LHCN-M2 (cell line): Measurements from ENCODE around the gene MACROH2A1. TPM values are rescaled to one million over a fixed set of nuclear protein-coding genes. Genes with fewer than 3 reads are reported as not detected.

Source experiments
- DNase-seq: peaks from one replicate; pipeline ENCODE4 v3.0.0-alpha.2; 2012; ENCODE audit warnings: low read depth
- total RNA-seq: library from RNA; depleted of rRNA; stranded (reverse); fragments of >200 nt; gene quantifications from 2 replicates; pipeline ENCODE4 v1.2.3, GENCODE V29; 2014

MACROH2A1 gene
- total RNA-seq, 1 experiment from 2014 or later: 175 TPM

DNA sequence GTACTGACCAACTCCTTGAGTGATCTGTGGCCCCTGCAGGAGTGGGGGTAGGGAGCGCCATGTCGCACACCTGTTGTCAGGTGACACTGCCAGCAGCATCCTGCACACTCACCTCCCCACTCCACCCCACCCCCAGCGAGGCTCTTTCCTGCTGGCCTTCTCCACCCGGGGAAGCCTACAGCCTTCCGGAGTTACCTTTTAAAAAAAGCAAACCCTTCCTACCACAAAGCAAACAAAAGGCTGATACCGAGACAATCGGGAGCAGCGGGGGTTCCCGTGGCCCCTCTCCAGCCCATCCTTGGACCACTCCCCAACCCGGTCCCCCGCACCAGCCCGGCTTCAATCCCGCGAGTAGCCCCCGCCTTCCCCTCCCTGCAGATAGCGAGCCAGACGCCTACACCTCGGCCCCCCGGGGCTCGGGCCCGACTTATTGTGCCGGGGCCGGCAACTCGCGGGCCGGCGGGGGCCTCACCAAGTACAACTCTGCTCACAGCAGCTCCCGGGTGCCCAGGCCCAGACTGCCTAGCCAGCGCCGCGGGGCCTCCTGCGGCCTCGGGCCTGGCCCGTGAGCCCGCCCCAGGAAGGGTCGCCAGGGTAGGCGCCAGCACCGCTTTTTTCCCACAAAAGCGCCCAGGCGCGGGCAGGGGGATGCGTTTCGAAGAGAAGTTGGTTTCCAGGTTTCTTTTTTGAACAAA lies 724 bp downstream of the MACROH2A1 start:
- DNase-seq: peak; percentile 21

DNA sequence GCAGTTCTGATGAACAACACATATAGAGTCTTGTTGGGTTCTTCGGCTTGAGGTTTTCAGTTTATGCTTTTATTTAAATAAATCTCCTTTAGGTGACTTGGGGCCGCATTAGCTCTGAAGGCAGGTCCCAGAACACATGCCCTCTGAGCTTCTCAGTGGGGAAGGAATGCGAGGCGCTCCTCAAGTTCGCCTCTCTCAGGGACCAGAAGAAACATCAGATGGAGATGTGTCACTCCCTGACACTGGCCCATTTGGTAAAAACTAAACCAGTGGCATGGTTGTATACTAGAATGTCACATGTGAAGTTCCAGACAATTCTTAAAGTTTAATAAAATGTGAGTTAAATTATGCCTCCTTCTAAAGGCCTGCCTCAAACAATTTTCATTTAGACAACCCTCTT lies 1.9 kb downstream of the MACROH2A1 start:
- no peak for DNase-seq

- no peak for DNase-seq
These were observed 2.5 kb downstream of the MACROH2A1 start for GRCh38 chr5:135396459-135397055.

- DNase-seq: no peak
These were observed 3.2 kb downstream of the MACROH2A1 start for GRCh38 chr5:135395866-135396265.

DNA sequence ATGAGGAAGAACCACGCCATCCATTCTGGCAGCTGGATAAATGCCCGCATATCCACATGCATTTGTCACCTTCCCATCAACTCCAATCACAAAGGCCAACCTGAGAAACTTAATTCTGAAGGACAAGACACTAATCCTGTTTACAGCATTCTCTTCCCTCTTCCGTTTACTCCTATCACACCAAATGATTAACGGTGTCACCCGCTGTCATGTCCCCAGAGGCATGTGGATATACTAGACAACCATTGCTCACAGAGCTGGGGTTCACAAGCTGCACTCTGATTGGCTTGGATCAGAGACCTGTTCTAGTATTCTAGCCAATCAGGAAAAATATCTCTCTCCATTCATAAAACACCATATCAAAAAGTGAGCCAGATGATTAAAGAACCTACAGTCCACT lies 3.6 kb downstream of the MACROH2A1 start:
- DNase-seq: no peak

DNA sequence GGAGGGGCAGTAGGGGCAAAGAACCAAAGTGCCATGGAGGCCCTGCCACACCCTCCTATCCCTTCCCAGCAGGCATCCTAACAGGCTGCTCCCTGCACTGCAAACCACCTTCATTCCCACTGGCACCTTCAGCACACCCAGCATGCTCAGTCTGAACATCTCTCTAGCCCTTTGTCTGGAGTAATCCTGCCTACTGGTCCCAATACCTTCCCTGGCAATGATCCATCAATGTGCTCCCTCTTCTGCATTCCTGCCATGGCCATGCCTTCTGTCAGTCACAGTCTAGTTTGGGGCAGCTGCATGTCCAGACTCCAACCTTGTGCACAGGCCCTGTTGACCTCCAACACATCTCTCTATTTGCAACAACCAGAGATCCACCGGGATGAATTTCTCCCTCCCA lies 4.9 kb downstream of the MACROH2A1 start:
- DNase-seq: no peak

DNA sequence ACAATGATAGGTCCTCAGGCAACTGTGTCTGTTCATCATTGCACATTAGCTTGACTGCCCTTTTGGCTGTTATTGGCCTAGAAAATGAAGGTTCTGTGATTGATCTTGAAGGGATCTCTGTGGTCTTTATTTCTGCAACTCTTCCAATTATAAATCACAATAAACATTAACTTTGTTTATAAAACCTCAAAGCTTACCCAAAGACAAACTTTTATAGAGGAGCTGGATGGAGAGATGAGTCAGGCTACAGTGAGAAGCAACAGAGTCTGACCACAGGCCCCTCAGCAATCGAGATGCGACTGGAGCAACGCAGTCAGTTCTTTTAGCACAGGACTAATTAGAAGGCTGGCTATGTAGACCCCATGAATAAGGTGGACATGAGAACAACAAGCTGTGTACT lies 5.3 kb downstream of the MACROH2A1 start:
- peak; percentile 21 for DNase-seq

DNA sequence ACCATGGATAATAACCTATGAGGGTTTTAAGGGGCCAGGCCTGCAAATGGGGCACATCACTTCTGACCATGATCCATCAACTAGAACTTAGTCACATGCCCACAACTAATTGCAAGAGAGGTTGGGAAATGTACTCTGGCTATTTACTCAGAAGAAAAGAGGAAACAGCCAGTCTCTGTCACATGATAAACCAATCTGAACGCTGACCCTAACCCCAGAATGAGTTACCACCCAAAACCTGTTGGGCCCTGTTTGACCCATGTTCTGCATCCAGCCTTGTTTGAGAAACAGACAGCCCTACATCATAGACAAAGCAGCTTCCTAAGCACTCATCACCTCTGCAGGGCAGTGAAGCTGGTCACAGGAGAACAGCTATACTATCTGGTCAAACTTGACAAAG lies 5.8 kb downstream of the MACROH2A1 start:
- no peak for DNase-seq

GRCh38 chr5:135392256-135392655 lies 6.8 kb downstream of the MACROH2A1 start:
- DNase-seq: peak; percentile 89

DNA sequence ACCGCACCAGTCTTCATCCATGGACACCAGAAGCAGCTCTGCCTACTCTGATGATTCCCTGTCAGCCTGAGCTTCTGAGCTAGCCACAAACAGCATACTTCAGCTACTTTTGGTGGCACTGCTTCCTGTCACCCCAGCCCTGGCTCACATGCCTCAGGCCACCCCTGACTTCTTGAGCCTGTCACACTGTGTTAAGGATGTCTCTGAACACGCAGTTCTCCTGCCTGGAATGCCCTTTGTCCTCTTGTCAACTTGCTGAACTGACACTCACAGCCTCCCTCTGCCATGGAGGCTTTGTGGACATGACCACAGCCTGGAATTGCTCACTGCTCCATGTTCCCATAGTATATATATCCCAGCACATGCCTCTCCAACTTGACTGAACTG lies 7.2 kb downstream of the MACROH2A1 start:
- DNase-seq: no peak

GRCh38 chr5:135391116-135391868 lies 7.7 kb downstream of the MACROH2A1 start:
- DNase-seq: peak; percentile 89

DNA sequence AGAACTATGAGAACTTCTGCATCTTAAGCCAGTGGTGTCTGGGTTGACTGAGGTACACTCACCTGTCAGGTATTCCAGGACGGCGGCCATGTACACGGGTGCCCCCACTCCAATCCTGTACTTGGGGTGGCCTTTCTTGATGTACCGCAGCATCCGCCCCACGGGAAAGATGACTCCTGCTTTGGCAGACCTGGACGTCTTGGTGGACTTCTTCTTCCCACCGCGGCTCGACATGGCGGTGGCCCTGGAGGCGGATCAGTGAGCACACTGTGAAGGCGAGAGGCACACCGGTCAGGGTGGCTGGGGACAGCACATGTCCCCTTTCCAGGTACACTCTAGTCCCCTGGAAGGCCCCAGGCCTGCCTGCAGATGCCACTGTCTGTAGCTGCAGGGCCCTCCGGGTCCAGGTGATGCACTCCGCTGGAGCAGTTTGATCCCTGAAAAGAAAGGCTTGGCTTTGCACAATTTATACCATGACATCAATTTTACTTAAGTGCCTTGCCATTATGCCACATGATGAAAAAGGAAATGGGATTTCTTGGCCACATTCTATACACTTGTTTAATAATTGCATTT lies 10.1 kb downstream of the MACROH2A1 start:
- DNase-seq: no peak

GRCh38 chr5:135387629-135387960 lies 11.4 kb downstream of the MACROH2A1 start:
- DNase-seq: no peak

GRCh38 chr5:135386886-135387628 lies 12.0 kb downstream of the MACROH2A1 start:
- DNase-seq: peak; percentile 85

DNA sequence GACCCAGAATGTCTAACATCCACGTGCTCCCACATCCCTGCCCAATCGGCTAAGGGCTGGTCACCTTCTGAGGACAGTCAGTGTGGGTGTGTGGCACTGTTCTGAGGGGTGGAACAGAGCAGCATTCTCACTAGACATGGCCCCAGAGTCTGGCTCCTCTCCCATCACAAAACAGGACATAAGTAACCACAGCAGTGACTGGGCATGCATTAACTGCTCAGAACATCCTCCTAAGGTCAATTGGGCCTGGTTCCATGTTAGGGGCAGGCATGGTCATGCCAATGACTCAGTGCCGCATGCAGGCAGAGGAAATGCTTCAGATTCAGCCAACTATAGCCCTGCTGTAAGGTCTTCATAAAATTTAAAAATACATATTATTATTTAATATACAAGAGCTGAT lies 12.9 kb downstream of the MACROH2A1 start:
- peak; percentile 79 for DNase-seq

DNA sequence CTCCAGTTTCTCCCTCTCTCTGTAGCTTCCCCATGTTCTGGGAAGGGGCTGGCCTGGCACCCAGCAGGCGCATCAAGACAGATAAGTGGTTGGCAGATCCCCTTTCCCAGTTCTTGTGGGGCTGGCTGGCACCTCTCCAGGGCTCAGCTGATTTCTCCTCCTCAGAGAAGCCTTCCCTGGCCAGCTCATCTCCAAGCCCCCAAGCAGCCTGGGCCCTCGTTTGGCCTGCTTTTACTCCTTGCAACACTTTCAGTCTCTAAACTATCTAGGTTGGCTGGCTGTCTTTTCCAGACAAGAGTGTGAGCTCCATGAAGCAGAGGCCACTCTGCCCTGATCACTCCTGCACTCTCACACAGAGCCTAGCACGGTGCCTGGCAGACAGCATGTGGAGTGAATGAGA lies 13.5 kb downstream of the MACROH2A1 start:
- DNase-seq: no peak

DNA sequence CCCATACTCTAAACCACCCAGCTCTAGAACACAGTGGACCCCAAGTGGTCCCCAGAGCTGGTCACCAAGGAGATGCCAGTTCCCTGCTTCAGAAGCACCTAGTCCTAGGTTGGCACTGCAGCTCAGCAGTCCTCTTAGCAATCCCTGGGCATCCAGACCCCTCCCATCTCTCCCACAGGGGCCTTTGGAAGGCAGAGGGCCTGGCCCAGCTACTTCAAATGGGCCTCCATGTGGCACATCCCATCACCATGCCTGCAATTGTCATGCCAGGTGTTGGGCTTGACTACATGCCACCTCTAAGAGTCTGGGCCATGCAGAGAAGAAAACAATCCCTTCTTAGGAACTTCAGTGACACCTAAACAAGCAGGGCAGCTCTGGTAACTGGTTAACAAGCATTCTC lies 14.1 kb downstream of the MACROH2A1 start:
- no peak for DNase-seq

DNA sequence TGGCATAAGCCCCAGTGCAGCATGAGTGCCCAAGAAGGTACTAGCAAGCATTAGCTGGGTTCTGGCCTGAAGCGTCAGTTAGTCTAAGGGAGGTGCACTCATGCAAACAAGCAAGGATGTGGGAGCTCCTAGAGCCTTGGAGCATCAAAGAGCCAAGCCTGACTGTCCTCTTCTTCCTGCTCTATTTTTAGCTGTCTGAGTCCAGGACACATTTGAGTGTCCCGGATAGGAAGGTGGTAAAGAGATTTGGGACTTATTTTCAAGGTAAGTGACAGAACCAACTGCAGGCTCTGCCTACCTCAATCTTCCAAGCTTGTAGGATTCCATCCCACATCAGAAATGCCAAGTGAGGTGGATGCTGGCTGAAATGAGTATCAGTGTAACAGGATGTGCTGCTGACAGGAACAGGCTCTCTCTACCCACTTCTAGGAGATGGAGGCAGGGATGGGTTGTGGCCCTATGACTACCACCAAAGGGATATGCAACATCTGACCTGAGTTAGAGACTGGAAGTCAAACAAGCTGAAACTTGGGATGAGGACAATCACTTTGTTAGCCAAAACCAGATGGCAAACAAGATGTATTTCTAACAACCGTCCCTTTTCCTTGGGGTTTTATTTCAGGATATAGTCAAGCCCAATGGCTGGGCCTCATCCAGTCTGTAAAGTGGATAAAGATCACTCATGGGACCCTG lies 15.1 kb downstream of the MACROH2A1 start:
- DNase-seq: no peak

GRCh38 chr5:135382981-135383380 lies 16.1 kb downstream of the MACROH2A1 start:
- no peak for DNase-seq

GRCh38 chr5:135382106-135382790 lies 16.8 kb downstream of the MACROH2A1 start:
- no peak for DNase-seq
